ENCODE results near the gene ZBP1. TPM values are rescaled to one million over a fixed set of nuclear protein-coding genes. Genes with fewer than 3 reads are reported as not detected.

ZBP1 gene
- total RNA-seq, 4 donors from 2014 or later: 0.28 to 0.84 (median 0.56) TPM; not detected in 1

GRCh38 chr20:57566399-57566798 is 53.8 kb downstream of the ZBP1 start:
- DNase-seq (ENCODE audit: low spot score) (no peak), ATAC-seq (ENCODE audit: low FRiP score) (no peak)
- TF ChIP-seq, protein P1, sequence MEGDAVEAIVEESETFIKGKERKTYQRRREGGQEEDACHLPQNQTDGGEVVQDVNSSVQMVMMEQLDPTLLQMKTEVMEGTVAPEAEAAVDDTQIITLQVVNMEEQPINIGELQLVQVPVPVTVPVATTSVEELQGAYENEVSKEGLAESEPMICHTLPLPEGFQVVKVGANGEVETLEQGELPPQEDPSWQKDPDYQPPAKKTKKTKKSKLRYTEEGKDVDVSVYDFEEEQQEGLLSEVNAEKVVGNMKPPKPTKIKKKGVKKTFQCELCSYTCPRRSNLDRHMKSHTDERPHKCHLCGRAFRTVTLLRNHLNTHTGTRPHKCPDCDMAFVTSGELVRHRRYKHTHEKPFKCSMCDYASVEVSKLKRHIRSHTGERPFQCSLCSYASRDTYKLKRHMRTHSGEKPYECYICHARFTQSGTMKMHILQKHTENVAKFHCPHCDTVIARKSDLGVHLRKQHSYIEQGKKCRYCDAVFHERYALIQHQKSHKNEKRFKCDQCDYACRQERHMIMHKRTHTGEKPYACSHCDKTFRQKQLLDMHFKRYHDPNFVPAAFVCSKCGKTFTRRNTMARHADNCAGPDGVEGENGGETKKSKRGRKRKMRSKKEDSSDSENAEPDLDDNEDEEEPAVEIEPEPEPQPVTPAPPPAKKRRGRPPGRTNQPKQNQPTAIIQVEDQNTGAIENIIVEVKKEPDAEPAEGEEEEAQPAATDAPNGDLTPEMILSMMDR (IDR thresholded peaks at IDR 0.05): no peak

GRCh38 chr20:57564951-57565642 is 55.1 kb downstream of the ZBP1 start:
- DNase-seq (ENCODE audit: low spot score) (no peak), ATAC-seq (ENCODE audit: low FRiP score) (no peak)
- TF ChIP-seq, protein P1 (IDR thresholded peaks at IDR 0.05): no peak

DNA sequence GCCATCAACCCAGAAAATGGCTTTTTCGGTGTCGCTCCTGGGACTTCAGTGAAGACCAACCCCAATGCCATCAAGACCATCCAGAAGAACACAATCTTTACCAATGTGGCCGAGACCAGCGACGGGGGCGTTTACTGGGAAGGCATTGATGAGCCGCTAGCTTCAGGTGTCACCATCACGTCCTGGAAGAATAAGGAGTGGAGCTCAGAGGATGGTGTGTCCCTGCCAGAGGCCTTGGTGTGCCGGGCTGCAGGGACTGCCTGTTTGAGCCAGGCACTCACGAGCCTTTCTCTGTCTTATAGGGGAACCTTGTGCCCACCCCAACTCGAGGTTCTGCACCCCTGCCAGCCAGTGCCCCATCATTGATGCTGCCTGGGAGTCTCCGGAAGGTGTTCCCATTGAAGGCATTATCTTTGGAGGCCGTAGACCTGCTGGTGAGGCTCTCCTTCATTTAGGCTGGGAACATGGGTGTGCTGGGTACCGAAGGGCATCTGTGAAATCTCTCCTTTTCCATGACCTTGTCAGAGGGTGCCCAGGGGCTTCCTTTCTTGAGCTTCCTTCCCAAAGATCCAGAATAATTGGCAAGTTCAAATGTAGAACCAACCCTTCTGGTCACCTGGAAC is 55.9 kb downstream of the ZBP1 start:
- DNase-seq (ENCODE audit: low spot score): no peak
- TF ChIP-seq, protein P1 (IDR thresholded peaks at IDR 0.05): no peak
- no peak for ATAC-seq (ENCODE audit: low FRiP score)

GRCh38 chr20:57563522-57563921 is 56.7 kb downstream of the ZBP1 start:
- no peak for ATAC-seq (ENCODE audit: low FRiP score)
- TF ChIP-seq, protein P1 (IDR thresholded peaks at IDR 0.05): no peak
- no peak for DNase-seq (ENCODE audit: low spot score)

DNA sequence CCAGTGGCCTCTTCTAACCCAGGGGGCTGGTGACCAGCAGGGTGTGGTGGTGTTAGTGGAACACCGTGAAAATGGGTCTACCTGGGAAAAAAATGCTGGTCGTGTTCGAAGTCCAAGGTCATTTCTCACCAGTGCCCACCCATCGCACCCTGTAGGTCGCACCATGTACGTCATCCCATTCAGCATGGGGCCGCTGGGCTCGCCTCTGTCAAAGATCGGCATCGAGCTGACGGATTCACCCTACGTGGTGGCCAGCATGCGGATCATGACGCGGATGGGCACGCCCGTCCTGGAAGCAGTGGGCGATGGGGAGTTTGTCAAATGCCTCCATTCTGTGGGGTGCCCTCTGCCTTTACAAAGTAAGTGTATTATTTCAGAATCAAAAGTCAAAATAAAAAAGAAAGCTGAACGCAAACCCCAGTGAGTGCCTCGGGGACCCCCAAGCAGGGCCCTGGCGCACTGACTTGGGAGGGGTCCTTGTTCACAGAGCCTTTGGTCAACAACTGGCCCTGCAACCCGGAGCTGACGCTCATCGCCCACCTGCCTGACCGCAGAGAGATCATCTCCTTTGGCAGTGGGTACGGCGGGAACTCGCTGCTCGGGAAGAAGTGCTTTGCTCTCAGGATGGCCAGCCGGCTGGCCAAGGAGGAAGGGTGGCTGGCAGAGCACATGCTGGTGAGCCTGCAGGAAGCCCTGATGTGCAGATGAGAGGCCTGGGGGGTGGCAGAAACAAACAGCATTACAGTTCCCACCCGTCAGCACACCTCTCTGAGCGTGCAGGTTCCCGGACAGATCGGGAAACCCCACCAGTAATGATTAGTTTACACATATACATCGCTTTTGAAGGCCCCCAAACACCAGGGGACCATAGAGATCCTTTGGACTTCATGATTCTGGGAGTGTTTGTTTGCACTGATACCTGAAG is 57.4 kb downstream of the ZBP1 start:
- no peak for DNase-seq (ENCODE audit: low spot score)
- TF ChIP-seq, protein P1 (IDR thresholded peaks at IDR 0.05): no peak
- ATAC-seq (ENCODE audit: low FRiP score): no peak

- TF ChIP-seq, protein P1 (IDR thresholded peaks at IDR 0.05): no peak
- ATAC-seq (ENCODE audit: low FRiP score): no peak
- DNase-seq (ENCODE audit: low spot score): no peak
These were observed 58.6 kb downstream of the ZBP1 start for GRCh38 chr20:57561356-57562279.
